Suprapubic skin (tissue), 4 donors: ENCODE data around the gene CYP46A1. TPM values are rescaled to one million over a fixed set of nuclear protein-coding genes. Genes with fewer than 3 reads are reported as not detected.
A peak's percentile ranks its signal among the peaks of the same experiment; 100 is the strongest.

Experiments
- DNase-seq, 2 donors: peaks; one replicate each; pipeline ENCODE4 v3.0.0-alpha.2; 2019; ENCODE audit warnings: low spot score in 2 of 2
- H3K27ac ChIP-seq: fragments of 200-600 bp; sonication (generic); one replicate; pipeline ENCODE4 v1.5.1; 2019
- H3K27me3 ChIP-seq: fragments of 200-600 bp; sonication (generic); one replicate; pipeline ENCODE4 v1.5.1; 2019
- H3K36me3 ChIP-seq: fragments of 200-600 bp; sonication (generic); one replicate; pipeline ENCODE4 v1.5.1; 2019
- H3K4me1 ChIP-seq: fragments of 200-600 bp; sonication (generic); one replicate; pipeline ENCODE4 v1.5.1; 2019
- H3K4me3 ChIP-seq: fragments of 200-600 bp; sonication (generic); one replicate; pipeline ENCODE4 v1.5.1; 2019; ENCODE audit warnings: mild to moderate bottlenecking
- H3K9me3 ChIP-seq: fragments of 200-600 bp; sonication (generic); one replicate; pipeline ENCODE4 v1.5.1; 2019
- EP300 ChIP-seq: sonication (generic); formaldehyde crosslinking; IDR thresholded peaks from one replicate; pipeline ENCODE4 v1.6.1; 2017; ENCODE audit warnings: antibody characterized with exemption
- POLR2A ChIP-seq, 2 donors: fragments of 450-650 bp; IDR thresholded peaks; one replicate each; pipeline ENCODE4 v1.6.1; 2017; ENCODE audit warnings: antibody characterized with exemption in 2 of 2, mild to moderate bottlenecking in 2 of 2, moderate library complexity in 2 of 2
- POLR2AphosphoS5 ChIP-seq, 3 donors: sonication (generic); formaldehyde crosslinking; IDR thresholded peaks; one replicate each; pipeline ENCODE4 v1.6.1; 2017; ENCODE audit warnings: antibody characterized with exemption in 3 of 3
- WGBS: methylation state at CpG from one replicate; pipeline ENCODE4 v1.1.5; 2018; 5-methylcytosine and 5-hydroxymethylcytosine counted together
- total RNA-seq, 4 donors: library from RNA; depleted of rRNA; stranded (reverse); fragments of >200 nt; gene quantifications; one replicate each; pipeline ENCODE4 v1.1.0, GENCODE V29; 2016
- TF ChIP-seq, protein P1 (sequence below), 2 donors: fragments of 200-600 bp in 1 of 2; fragments of 450-650 bp in 1 of 2; sonication (generic) in 1 of 2; IDR thresholded peaks; one replicate each; pipeline ENCODE4 v1.5.1; 2016 to 2019; ENCODE audit warnings: antibody characterized with exemption in 2 of 2, mild to moderate bottlenecking in 1 of 2, moderate library complexity in 1 of 2

CYP46A1 gene
- total RNA-seq, 4 donors from 2014 or later: 0.47 to 2.0 (median 1.0) TPM; not detected in 1

DNA sequence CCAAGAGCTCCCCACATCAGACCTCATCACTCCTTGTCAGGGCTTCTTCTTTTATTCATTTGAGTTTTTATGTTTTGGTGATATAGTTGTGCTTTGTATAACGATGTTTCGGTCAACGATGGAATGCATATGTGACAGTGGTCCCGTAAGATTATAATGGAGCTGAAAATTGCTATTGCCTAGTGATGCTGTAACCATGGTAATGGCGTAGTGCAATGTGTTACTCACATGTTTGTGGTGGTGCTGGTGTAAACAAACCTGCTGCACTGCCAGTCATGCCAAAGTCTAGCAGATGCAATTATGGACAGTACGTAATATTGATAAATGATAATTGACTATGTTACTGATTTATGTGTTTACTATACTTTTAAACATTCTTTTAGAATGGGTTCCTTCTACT lies 16.3 kb downstream of the CYP46A1 start:
- Histone ChIP-seq H3K9me3 (no peaks in the 10 kb centered on the region), H3K36me3 (no peaks in the 10 kb centered on the region), H3K27ac (no peak overlapping the region), H3K27me3 (no peaks in the 10 kb centered on the region), H3K4me3 (no peak overlapping the region), H3K4me1 (no peaks in the 10 kb centered on the region)
- TF ChIP-seq POLR2A (IDR thresholded peaks at IDR 0.05): no peak
- TF ChIP-seq POLR2AphosphoS5 (IDR thresholded peaks at IDR 0.05): no peak
- TF ChIP-seq EP300: no peak
- TF ChIP-seq, protein P1, sequence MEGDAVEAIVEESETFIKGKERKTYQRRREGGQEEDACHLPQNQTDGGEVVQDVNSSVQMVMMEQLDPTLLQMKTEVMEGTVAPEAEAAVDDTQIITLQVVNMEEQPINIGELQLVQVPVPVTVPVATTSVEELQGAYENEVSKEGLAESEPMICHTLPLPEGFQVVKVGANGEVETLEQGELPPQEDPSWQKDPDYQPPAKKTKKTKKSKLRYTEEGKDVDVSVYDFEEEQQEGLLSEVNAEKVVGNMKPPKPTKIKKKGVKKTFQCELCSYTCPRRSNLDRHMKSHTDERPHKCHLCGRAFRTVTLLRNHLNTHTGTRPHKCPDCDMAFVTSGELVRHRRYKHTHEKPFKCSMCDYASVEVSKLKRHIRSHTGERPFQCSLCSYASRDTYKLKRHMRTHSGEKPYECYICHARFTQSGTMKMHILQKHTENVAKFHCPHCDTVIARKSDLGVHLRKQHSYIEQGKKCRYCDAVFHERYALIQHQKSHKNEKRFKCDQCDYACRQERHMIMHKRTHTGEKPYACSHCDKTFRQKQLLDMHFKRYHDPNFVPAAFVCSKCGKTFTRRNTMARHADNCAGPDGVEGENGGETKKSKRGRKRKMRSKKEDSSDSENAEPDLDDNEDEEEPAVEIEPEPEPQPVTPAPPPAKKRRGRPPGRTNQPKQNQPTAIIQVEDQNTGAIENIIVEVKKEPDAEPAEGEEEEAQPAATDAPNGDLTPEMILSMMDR (IDR thresholded peaks at IDR 0.05): no peak
- no peak for DNase-seq
- 97% methylated on average over 6 of the region's 6 CpGs for WGBS

DNA sequence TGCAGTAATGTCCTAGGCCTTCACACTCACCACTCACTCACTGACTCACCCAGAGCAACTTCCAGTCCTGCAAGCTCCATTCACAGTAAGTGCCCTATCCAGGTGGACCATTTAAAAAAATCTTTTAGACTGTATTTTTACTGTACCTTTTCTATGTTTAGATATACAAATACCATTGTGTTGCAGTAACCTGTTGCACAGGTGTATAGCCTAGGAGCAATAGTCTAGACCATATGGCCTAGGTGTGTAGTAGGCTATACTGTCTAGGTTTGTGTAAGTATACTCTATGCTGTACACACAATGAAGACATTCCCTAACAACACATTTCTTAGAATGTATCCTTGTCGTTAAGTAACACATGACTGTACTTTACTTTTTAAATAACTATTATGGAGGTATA lies 17.2 kb downstream of the CYP46A1 start:
- no peak for DNase-seq
- no peaks in the 10 kb centered on the region for H3K4me1 ChIP-seq
- no peak overlapping the region for H3K4me3 ChIP-seq
- no peaks in the 10 kb centered on the region for H3K27me3 ChIP-seq
- no peaks in the 10 kb centered on the region for H3K36me3 ChIP-seq
- H3K9me3 ChIP-seq: no peaks in the 10 kb centered on the region
- 100% methylated on average over 1 of the region's 1 CpG for WGBS
- H3K27ac ChIP-seq: no peak overlapping the region
- TF ChIP-seq, protein P1 (IDR thresholded peaks at IDR 0.05): no peak
- TF ChIP-seq EP300: no peak
- TF ChIP-seq POLR2A (IDR thresholded peaks at IDR 0.05): no peak
- TF ChIP-seq POLR2AphosphoS5 (IDR thresholded peaks at IDR 0.05): no peak

DNA sequence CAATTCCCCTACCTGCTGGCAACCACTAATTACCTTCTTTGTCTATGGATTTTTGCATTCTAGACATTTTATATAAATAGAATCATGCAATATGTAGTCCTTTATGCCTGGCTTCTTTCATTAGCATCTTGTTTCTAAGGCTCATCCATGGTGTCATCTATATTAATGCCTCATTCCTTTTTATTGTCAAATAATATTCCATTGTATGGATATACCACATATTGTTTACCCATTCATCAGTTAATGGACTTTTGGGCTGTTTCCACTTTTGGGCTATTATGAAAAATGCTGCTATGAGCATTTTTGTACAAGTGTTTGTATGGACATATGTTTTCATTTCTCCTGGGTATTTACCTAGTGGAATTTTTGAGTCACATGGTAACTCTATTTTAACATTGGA lies 18.0 kb downstream of the CYP46A1 start:
- no peaks in the 10 kb centered on the region for H3K4me1 ChIP-seq
- DNase-seq: no peak
- H3K36me3 ChIP-seq: no peaks in the 10 kb centered on the region
- H3K9me3 ChIP-seq: no peaks in the 10 kb centered on the region
- no peak for TF ChIP-seq EP300
- H3K4me3 ChIP-seq: no peak overlapping the region
- no peak overlapping the region for H3K27ac ChIP-seq
- no peaks in the 10 kb centered on the region for H3K27me3 ChIP-seq

DNA sequence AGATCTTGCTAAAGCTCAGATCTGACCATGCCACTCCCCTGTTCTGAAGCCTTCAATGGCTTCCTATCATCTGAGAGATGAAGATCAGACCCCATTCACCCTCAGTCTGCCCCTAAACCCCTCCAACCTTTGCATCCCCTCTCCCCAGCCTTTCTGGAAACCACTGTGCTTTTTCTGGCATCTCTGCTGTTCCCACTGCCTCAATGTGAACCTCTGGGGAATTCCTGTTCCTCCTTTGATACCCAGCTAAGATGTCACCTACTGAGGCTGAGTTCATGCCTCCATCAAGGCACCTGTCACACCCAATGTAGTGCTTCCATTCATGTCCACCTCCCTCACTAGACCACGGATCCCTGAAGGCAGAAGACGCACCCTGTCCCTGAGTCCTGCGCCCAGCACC lies 19.3 kb downstream of the CYP46A1 start:
- H3K27me3 ChIP-seq: no peaks in the 10 kb centered on the region
- H3K4me3 ChIP-seq: no peak overlapping the region
- no peaks in the 10 kb centered on the region for H3K4me1 ChIP-seq
- TF ChIP-seq POLR2A (IDR thresholded peaks at IDR 0.05): no peak
- TF ChIP-seq EP300: no peak
- TF ChIP-seq POLR2AphosphoS5 (IDR thresholded peaks at IDR 0.05): no peak
- TF ChIP-seq, protein P1 (IDR thresholded peaks at IDR 0.05): no peak
- no peak overlapping the region for H3K27ac ChIP-seq
- no peaks in the 10 kb centered on the region for H3K9me3 ChIP-seq
- peak in 1 of 2 donors; percentile 21 for DNase-seq
- no peaks in the 10 kb centered on the region for H3K36me3 ChIP-seq
- 94% methylated on average over 3 of the region's 3 CpGs for WGBS

DNA sequence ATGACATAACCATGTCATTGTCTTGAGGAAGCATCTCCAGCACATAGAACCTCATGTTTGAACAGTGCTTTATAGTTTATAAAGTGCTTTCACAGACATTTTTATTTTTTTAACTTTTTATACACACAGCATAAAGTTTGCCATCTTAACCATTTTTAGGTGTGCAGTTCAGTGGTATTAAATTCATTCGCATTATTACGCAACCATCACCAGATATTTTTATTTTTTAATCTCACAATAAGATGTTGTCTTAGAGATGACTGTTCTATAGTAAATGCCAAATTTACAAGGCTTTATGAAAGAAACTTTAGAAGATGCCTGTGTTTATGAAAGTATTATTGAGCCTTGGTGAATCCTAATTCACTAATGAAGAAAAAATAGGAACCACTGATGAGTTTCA lies 19.9 kb downstream of the CYP46A1 start:
- Histone ChIP-seq H3K36me3 (no peaks in the 10 kb centered on the region), H3K27ac (no peak overlapping the region), H3K9me3 (no peaks in the 10 kb centered on the region), H3K4me3 (no peak overlapping the region), H3K4me1 (no peaks in the 10 kb centered on the region), H3K27me3 (no peaks in the 10 kb centered on the region)
- TF ChIP-seq, protein P1 (IDR thresholded peaks at IDR 0.05): no peak
- 99% methylated on average over 2 of the region's 2 CpGs for WGBS
- no peak for DNase-seq

DNA sequence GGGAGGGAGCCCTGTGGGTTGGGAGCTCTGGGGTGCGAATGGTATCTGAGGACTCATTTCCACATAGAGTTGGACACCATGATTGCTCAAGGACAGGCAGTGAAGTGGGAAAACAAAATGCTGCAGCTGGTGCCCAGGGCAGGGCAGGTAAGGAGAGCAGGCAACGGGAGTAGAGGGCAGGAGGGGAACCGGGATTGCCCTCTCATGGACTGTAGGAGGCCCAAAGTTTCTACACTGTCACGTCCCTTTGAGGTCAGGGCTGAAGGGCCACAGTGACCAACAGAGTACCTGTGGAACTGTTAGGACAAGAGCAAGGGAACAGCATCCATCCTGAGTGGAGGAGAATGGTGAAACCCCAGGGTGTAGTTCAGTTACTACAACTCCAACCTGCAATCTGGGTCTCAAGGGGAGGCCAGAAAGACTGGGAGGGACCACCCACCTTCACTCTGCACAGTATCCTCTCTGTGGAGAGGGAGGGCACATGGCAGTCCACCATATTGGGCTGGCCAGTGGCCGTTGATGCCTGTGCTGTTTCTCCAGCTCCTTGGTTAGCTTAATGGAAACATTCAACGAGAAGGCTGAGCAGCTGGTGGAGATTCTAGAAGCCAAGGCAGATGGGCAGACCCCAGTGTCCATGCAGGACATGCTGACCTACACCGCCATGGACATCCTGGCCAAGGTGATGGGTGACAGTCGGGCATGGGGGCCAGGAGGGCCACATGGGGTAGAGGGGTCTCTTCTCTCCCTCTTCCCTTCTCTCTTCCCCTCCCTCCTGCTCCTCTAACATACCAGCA lies 22.2 kb downstream of the CYP46A1 start:
- Histone ChIP-seq H3K9me3 (no peaks in the 10 kb centered on the region), H3K36me3 (no peaks in the 10 kb centered on the region), H3K27me3 (no peaks in the 10 kb centered on the region), H3K27ac (no peak overlapping the region), H3K4me3 (no peak overlapping the region), H3K4me1 (no peaks in the 10 kb centered on the region)
- WGBS: 84% methylated on average over 8 of the region's 8 CpGs
- peak in 1 of 2 donors; percentile 31 for DNase-seq
- TF ChIP-seq EP300: no peak
- TF ChIP-seq POLR2AphosphoS5 (IDR thresholded peaks at IDR 0.05): no peak
- TF ChIP-seq, protein P1 (IDR thresholded peaks at IDR 0.05): no peak
- no peak for TF ChIP-seq POLR2A (IDR thresholded peaks at IDR 0.05)
